ENCODE results near the gene HPS1.

- no peak for TF ChIP-seq CTCF (IDR thresholded peaks at IDR 0.05)
- no peak for TF ChIP-seq POLR2A (IDR thresholded peaks at IDR 0.05)
Observed at GRCh38 chr10:98407017-98407743, 39.6 kb downstream of the HPS1 start.

Measured in esophagus squamous epithelium (tissue), 4 donors.